ENCODE data around the gene RCC2. TPM values are rescaled to one million over a fixed set of nuclear protein-coding genes. Genes with fewer than 3 reads are reported as not detected.

Gene RCC2
- total RNA-seq, 1 donor from 2014 or later: 224 TPM

GRCh38 chr1:17392199-17392740 is 47.2 kb downstream of the RCC2 start:
- no peak for DNase-seq (ENCODE audit: low read depth, low spot score)
- no peaks in the 10 kb centered on the region for H3K9me3 Mint-ChIP-seq
- H3K36me3 Mint-ChIP-seq (ENCODE audit: low read depth): no peaks in the 10 kb centered on the region
- H3K4me1 Mint-ChIP-seq: no peaks in the 10 kb centered on the region
- H3K27me3 Mint-ChIP-seq (ENCODE audit: low read depth): no peaks in the 10 kb centered on the region
- no peak overlapping the region for H3K27ac Mint-ChIP-seq (ENCODE audit: unreplicated experiment)
- H3K4me3 Mint-ChIP-seq: no peak overlapping the region
- no peak for TF ChIP-seq CTCF (conservative IDR thresholded peaks at IDR 0.05)

GRCh38 chr1:17381161-17381560 is 58.3 kb downstream of the RCC2 start:
- no peak overlapping the region for H3K27ac Mint-ChIP-seq (ENCODE audit: unreplicated experiment)
- no peaks in the 10 kb centered on the region for H3K9me3 Mint-ChIP-seq
- H3K36me3 Mint-ChIP-seq (ENCODE audit: low read depth): no peaks in the 10 kb centered on the region
- H3K4me1 Mint-ChIP-seq: no peaks in the 10 kb centered on the region
- peaks cover 35% of the 10 kb centered on the region for H3K27me3 Mint-ChIP-seq (ENCODE audit: low read depth)
- no peak for TF ChIP-seq CTCF (conservative IDR thresholded peaks at IDR 0.05)
- DNase-seq (ENCODE audit: low read depth, low spot score): no peak
- H3K4me3 Mint-ChIP-seq: no peak overlapping the region

GRCh38 chr1:17377325-17377953 is 62.0 kb downstream of the RCC2 start:
- Mint-ChIP-seq H3K27ac (ENCODE audit: unreplicated experiment) (no peak overlapping the region), H3K27me3 (ENCODE audit: low read depth) (peaks cover 29% of the 10 kb centered on the region), H3K4me1 (no peaks in the 10 kb centered on the region), H3K9me3 (no peaks in the 10 kb centered on the region), H3K36me3 (ENCODE audit: low read depth) (no peaks in the 10 kb centered on the region), H3K4me3 (no peak overlapping the region)
- TF ChIP-seq CTCF (conservative IDR thresholded peaks at IDR 0.05): no peak
- no peak for DNase-seq (ENCODE audit: low read depth, low spot score)

- H3K36me3 Mint-ChIP-seq (ENCODE audit: low read depth): no peaks in the 10 kb centered on the region
- no peaks in the 10 kb centered on the region for H3K4me1 Mint-ChIP-seq
- H3K9me3 Mint-ChIP-seq: no peaks in the 10 kb centered on the region
- no peak overlapping the region for H3K4me3 Mint-ChIP-seq
- no peak for TF ChIP-seq CTCF (conservative IDR thresholded peaks at IDR 0.05)
- H3K27me3 Mint-ChIP-seq (ENCODE audit: low read depth): peaks cover 24% of the 10 kb centered on the region
- no peak for DNase-seq (ENCODE audit: low read depth, low spot score)
- no peak overlapping the region for H3K27ac Mint-ChIP-seq (ENCODE audit: unreplicated experiment)
These were observed 63.8 kb downstream of the RCC2 start for GRCh38 chr1:17375651-17376050.

GRCh38 chr1:17372955-17373354 is 66.5 kb downstream of the RCC2 start:
- Mint-ChIP-seq H3K27ac (ENCODE audit: unreplicated experiment) (no peak overlapping the region), H3K9me3 (no peaks in the 10 kb centered on the region)
- no peak for DNase-seq (ENCODE audit: low read depth, low spot score)

More at GRCh38 chr1:17372955-17373354, 66.5 kb downstream of the RCC2 start:
- H3K4me3 Mint-ChIP-seq: no peak overlapping the region
- no peak for TF ChIP-seq CTCF (conservative IDR thresholded peaks at IDR 0.05)
- H3K36me3 Mint-ChIP-seq (ENCODE audit: low read depth): no peaks in the 10 kb centered on the region
- H3K27me3 Mint-ChIP-seq (ENCODE audit: low read depth): peaks cover 22% of the 10 kb centered on the region
- H3K4me1 Mint-ChIP-seq: no peaks in the 10 kb centered on the region
